ENCODE data around the gene RNF17.

DNA sequence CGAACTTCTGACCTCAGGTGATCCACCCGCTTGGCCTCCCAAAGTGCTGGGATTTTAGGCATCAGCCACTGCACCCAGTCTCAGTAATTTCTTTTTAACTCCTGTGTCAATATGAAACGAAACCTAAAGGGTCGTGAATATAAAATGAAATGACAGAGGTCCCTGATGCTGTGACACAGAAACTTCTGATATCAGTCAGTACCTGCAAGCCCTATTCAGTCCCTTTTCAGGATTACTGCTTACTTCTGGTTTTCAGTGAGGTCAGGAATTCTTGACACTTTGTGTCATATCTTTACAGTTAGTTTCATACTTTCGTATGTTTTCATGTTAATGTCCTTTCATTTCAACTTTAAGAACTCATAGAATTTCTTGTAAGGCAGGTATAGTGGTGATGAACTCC is 58.7 kb downstream of the RNF17 start:
- TF ChIP-seq POLR2A (IDR thresholded peaks at IDR 0.05), result no peak
- TF ChIP-seq, protein P1, sequence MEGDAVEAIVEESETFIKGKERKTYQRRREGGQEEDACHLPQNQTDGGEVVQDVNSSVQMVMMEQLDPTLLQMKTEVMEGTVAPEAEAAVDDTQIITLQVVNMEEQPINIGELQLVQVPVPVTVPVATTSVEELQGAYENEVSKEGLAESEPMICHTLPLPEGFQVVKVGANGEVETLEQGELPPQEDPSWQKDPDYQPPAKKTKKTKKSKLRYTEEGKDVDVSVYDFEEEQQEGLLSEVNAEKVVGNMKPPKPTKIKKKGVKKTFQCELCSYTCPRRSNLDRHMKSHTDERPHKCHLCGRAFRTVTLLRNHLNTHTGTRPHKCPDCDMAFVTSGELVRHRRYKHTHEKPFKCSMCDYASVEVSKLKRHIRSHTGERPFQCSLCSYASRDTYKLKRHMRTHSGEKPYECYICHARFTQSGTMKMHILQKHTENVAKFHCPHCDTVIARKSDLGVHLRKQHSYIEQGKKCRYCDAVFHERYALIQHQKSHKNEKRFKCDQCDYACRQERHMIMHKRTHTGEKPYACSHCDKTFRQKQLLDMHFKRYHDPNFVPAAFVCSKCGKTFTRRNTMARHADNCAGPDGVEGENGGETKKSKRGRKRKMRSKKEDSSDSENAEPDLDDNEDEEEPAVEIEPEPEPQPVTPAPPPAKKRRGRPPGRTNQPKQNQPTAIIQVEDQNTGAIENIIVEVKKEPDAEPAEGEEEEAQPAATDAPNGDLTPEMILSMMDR (IDR thresholded peaks at IDR 0.05), result no peak
- no peak for TF ChIP-seq POLR2AphosphoS5 (IDR thresholded peaks at IDR 0.05)
- TF ChIP-seq EP300 (IDR thresholded peaks at IDR 0.05), result no peak

All from stomach (tissue), 4 donors.